Lower leg skin (tissue), 4 donors: ENCODE data around the gene SUGCT. TPM values are rescaled to one million over a fixed set of nuclear protein-coding genes. Genes with fewer than 3 reads are reported as not detected.

Experiments
- DNase-seq, 2 donors: peaks; one replicate each; pipeline ENCODE4 v3.0.0-alpha.2; 2019; ENCODE audit warnings: low spot score in 2 of 2
- H3K4me3 ChIP-seq: fragments of 200-600 bp; sonication (generic); 2 replicates; pipeline ENCODE4 v1.5.1; 2017; ENCODE audit warnings: mild to moderate bottlenecking, low read depth; ENCODE audit not compliant: poor library complexity, severe bottlenecking
- CTCF ChIP-seq, 3 donors: fragments of 450-650 bp; IDR thresholded peaks; one replicate each; pipeline ENCODE4 v1.5.1; 2016; ENCODE audit warnings: antibody characterized with exemption in 3 of 3, mild to moderate bottlenecking in 3 of 3, moderate library complexity in 2 of 3
- POLR2A ChIP-seq, 2 donors: fragments of 450-650 bp; IDR thresholded peaks; one replicate each; pipeline ENCODE4 v1.6.1; 2016 to 2017; ENCODE audit warnings: antibody characterized with exemption in 2 of 2, mild to moderate bottlenecking in 1 of 2, moderate library complexity in 1 of 2
- WGBS, 2 donors: methylation state at CpG; one replicate each; pipeline ENCODE4 v1.1.5; 2018; 5-methylcytosine and 5-hydroxymethylcytosine counted together
- intact Hi-C: fragments of 100-400 bp; cut with DNase I; formaldehyde crosslinking; loops from one replicate; pipeline ENCODE4 v1.15.0; 2023; ENCODE audit warnings: low total_unique reads
- total RNA-seq, 4 donors: library from RNA; depleted of rRNA; stranded (reverse); fragments of >200 nt; gene quantifications; one replicate each; pipeline ENCODE4 v1.1.0, GENCODE V29; 2016

Gene SUGCT
- total RNA-seq, 4 donors from 2014 or later: 0.49 to 1.6 (median 0.59) TPM; not detected in 1

DNA sequence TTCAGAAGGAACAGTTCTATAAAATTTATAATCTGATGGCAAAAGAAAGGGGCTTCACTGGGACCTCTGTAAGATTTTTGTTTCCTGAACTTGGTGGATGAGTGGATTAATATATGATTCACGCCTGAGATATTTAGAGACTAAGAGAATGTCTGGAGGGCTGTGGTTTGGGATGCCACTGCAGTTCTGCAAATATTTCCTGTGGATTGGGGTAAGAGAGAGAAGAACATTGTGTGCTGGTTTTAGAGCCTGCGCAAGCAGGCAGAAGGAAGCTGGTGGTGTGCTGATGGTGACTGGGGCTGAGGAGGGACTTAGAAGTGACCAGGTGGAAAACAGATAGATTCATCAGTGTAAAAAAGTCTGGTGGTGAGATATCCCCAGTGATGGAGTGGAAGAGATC is 87.0 kb downstream of the SUGCT start:
- DNase-seq: no peak
- no peak overlapping the region for H3K4me3 ChIP-seq
- intact Hi-C loops: no loop called here
- 75 to 83% methylated on average over 2 of the region's 2 CpGs for WGBS, 2 donors
- no peak for TF ChIP-seq POLR2A (IDR thresholded peaks at IDR 0.05)

DNA sequence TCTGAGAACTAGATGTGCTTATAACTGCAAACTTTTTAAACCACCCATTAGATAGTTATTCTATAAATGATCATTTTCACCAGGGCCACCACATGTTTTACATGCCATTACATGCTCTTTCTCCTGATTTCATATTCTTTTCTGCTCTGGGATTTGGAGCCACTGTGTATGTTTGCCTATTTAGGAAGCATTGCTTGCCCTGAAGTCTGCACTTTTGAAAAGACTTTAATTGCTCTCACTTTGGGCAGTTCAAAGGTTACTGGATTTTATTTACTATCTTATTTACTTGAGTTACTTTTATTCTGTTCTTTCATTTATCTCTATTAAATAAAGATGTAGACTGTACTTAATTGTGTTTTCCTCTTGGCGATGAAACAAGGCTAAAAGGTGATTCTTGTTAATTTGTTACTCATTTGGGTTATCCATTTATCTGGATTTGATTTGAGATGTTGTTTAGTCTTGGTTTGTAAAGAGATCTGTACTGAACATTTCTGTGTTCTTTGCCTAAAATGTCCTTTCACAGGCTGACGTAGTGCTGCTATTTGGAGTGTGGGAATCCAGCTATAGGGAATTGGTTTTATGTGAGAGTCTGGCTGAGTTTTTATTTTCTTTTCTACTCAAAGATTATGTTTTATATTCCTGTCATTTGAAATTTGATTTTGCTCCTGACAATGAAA is 88.8 kb downstream of the SUGCT start:
- no peak for DNase-seq
- H3K4me3 ChIP-seq: no peak overlapping the region
- 79% methylated on average over 2 of the region's 2 CpGs for WGBS, 2 donors
- no peak for TF ChIP-seq POLR2A (IDR thresholded peaks at IDR 0.05)
- intact Hi-C loops: no loop called here

DNA sequence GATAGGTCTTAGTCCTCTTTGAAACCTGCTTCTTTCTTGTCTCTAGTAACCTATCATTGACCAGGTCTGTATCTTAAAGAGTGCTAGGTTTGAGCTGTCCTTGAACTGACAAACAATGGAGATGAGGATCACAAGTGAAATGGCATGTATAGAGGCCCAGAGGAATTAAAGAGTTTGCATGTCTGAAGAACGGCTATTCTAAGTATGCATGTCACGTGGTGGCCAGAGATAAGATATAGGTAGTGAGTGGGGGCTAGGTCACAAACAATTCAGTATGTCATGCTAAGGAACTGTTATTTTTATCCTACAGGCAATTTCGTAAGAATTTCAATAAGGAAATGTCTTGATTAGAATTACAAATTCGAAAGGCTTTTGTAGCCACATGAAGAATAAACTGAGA is 95.3 kb downstream of the SUGCT start:
- no peak overlapping the region for H3K4me3 ChIP-seq
- no peak for TF ChIP-seq CTCF (IDR thresholded peaks at IDR 0.05)
- TF ChIP-seq POLR2A (IDR thresholded peaks at IDR 0.05): no peak
- WGBS, 2 donors: 80 to 82% methylated on average over 4 of the region's 4 CpGs
- intact Hi-C loops: no loop called here
- no peak for DNase-seq

DNA sequence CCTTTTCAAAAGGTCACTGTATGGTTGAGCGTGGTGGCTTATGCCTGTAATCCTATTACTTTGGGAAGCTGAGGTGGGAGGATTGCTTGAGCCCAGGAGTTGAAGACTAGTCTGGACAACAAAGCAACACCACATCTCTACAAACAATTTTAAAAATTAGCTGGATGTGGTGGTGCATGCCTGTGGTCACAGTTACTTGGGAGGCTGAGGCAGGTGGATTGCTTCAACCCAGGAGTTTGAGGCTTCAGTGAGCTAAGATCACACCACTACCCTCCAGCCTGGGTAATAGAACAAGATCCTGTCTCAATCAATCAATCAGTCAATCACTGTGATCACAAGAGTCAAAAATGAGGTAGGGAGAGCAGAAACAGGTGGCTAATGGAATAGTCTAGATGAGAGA is 97.0 kb downstream of the SUGCT start:
- WGBS, 2 donors: 81 to 92% methylated on average over 1 of the region's 1 CpG
- H3K4me3 ChIP-seq: no peak overlapping the region
- DNase-seq: no peak
- TF ChIP-seq CTCF (IDR thresholded peaks at IDR 0.05) (no peak), POLR2A (IDR thresholded peaks at IDR 0.05) (no peak)
- intact Hi-C loops: no loop called here

GRCh38 chr7:40232242-40232893 is 97.6 kb downstream of the SUGCT start:
- intact Hi-C loops: no loop called here
- H3K4me3 ChIP-seq: no peak overlapping the region
- TF ChIP-seq POLR2A (IDR thresholded peaks at IDR 0.05) (no peak), CTCF (IDR thresholded peaks at IDR 0.05) (no peak)
- no peak for DNase-seq
- WGBS, 2 donors: 27% methylated on average over 7 of the region's 7 CpGs

GRCh38 chr7:40234046-40234445 is 99.2 kb downstream of the SUGCT start:
- no peak overlapping the region for H3K4me3 ChIP-seq
- DNase-seq: no peak
- WGBS, 2 donors: 68 to 75% methylated on average over 4 of the region's 4 CpGs
- TF ChIP-seq POLR2A (IDR thresholded peaks at IDR 0.05) (no peak), CTCF (IDR thresholded peaks at IDR 0.05) (no peak)
- intact Hi-C loops: no loop called here

- intact Hi-C loops: no loop called here
- DNase-seq: no peak
These were observed 99.9 kb downstream of the SUGCT start for GRCh38 chr7:40234666-40235065.

More at GRCh38 chr7:40234666-40235065, 99.9 kb downstream of the SUGCT start:
- 95% methylated on average over 8 of the region's 8 CpGs for WGBS, 2 donors
- no peak overlapping the region for H3K4me3 ChIP-seq
- TF ChIP-seq POLR2A (IDR thresholded peaks at IDR 0.05): no peak
- no peak for TF ChIP-seq CTCF (IDR thresholded peaks at IDR 0.05)
